OCI-LY1 (cell line): ENCODE measurements around the gene C3orf22.

Experiments used
- CTCF ChIP-seq: fragments of 200-600 bp; sonication (generic), shearing (Covaris generic); IDR thresholded peaks from 2 replicates; pipeline ENCODE4 v1.5.1; 2017; ENCODE audit warnings: mild to moderate bottlenecking, antibody characterized with exemption, low read length, moderate library complexity, mixed read lengths
- EZH2 ChIP-seq: fragments of 200-600 bp; sonication (generic), shearing (Covaris generic); IDR thresholded peaks from 2 replicates; pipeline ENCODE4 v1.8.0; 2017; ENCODE audit warnings: borderline replicate concordance, mixed run types, mild to moderate bottlenecking, antibody characterized with exemption, low read length, moderate library complexity, mixed read lengths

- no peak for TF ChIP-seq CTCF
- TF ChIP-seq EZH2: no peak
Measured at GRCh38 chr3:126537730-126538281, 20.9 kb downstream of the C3orf22 start.
